ENCODE measurements around the gene MIPOL1. TPM values are rescaled to one million over a fixed set of nuclear protein-coding genes. Genes with fewer than 3 reads are reported as not detected.

The MIPOL1 gene
- total and polyA plus RNA-seq, 2 of the 4 experiments (the other 2 are of a cell fraction): 2.7 to 5.9 TPM

- in situ Hi-C loops (cut with MboI; ENCODE audit: low sequenced_read_pairs): no loop called here
- H3K14ac ChIP-seq (replicated peaks; ENCODE audit: low read depth, low read length): no peak overlapping the region
- H3K56ac ChIP-seq (ENCODE audit: extremely low read depth, insufficient read depth, low read length): no peak overlapping the region
- H2AK5ac ChIP-seq (ENCODE audit: low read depth, low read length): no peak overlapping the region
- DNase-seq (peak; percentile 33), ATAC-seq (ENCODE audit: low read depth) (peak; percentile 40; the same call in 1 of the 2 replicates)
- TF ChIP-seq CEBPB (IDR thresholded peaks at IDR 0.05; ENCODE audit: low read depth, low read length): peak; percentile 59
- TF ChIP-seq NFE2L2 (IDR thresholded peaks at IDR 0.05; ENCODE audit: low read depth, low read length): no peak
- H3K23ac ChIP-seq (ENCODE audit: low read depth, low read length): no peak overlapping the region
- BruUV-seq (replicated peaks): no TSS peak
- H2AK9ac ChIP-seq (replicated peaks; ENCODE audit: low read depth, low read length, poor library complexity): no peak overlapping the region
- H3K4me3 ChIP-seq (ENCODE audit: insufficient read depth, low read depth, low read length): no peak overlapping the region
- no peak overlapping the region for H3K4me2 ChIP-seq (ENCODE audit: low read depth, low read length)
- H3K27me3 ChIP-seq (ENCODE audit: control insufficient read depth, insufficient read depth, low read length): no peaks in the 10 kb centered on the region
- no peak overlapping the region for H4K91ac ChIP-seq (ENCODE audit: insufficient read depth, low read depth, low read length)
- no peak overlapping the region for H4K8ac ChIP-seq (ENCODE audit: low read depth in 2 of 2, low read length in 2 of 2)
- no CpG with 5 or more reads among the region's 2 CpGs for WGBS, 2 experiments (ENCODE audit: extremely low coverage in 2 of 2, insufficient read length in 1 of 2)
- H3K36me3 ChIP-seq (ENCODE audit: control insufficient read depth, insufficient read depth, low read length): no peaks in the 10 kb centered on the region
- H2AFZ ChIP-seq (replicated peaks; ENCODE audit: low read length, poor library complexity): no peak overlapping the region
- no peak overlapping the region for H3K18ac ChIP-seq (ENCODE audit: low read depth, low read length)
- H4K5ac ChIP-seq (ENCODE audit: low read depth, low read length): no peak overlapping the region
- H2BK15ac ChIP-seq (ENCODE audit: low read depth, low read length): no peak overlapping the region
- intact Hi-C loops (cut with micrococcal nuclease): no loop called here
- no peak overlapping the region for H2BK120ac ChIP-seq (ENCODE audit: low read depth, low read length)
- CTCF ChIA-PET: interaction anchor here (0.7 kb wide), 1 partner anchor 10 kb away, joined by 3 read pairs; no protein-coding TSS in a partner anchor
- no peaks in the 10 kb centered on the region for H3K4me1 ChIP-seq (ENCODE audit: control insufficient read depth, insufficient read depth, low read length)
- H3K9ac ChIP-seq (ENCODE audit: low read depth, low read length): no peak overlapping the region
- H2BK20ac ChIP-seq (ENCODE audit: low read depth, low read length): no peak overlapping the region
- H3K4ac ChIP-seq (ENCODE audit: low read depth, low read length): no peak overlapping the region
- H3K9me3 ChIP-seq (ENCODE audit: control insufficient read depth, insufficient read depth, low read length): no peaks in the 10 kb centered on the region
- H3K27ac ChIP-seq (ENCODE audit: insufficient read depth, low read length): no peak overlapping the region
- POLR2A ChIA-PET (ENCODE audit: unreplicated experiment): no interaction called here
- H4K20me1 ChIP-seq (ENCODE audit: insufficient read depth, low read length): no peaks in the 10 kb centered on the region
- no peaks in the 10 kb centered on the region for H3K79me1 ChIP-seq (ENCODE audit: low read depth in 1 of 2, low read length in 2 of 2)
- dilution Hi-C loops (cut with HindIII; ENCODE audit: low sequenced_read_pairs, unreplicated experiment): no loop called here
- no peaks in the 10 kb centered on the region for H3K9me1 ChIP-seq (ENCODE audit: insufficient read depth, low read length)
- no peak overlapping the region for H2BK5ac ChIP-seq (ENCODE audit: low read depth, low read length, poor library complexity, severe bottlenecking)
Measured at GRCh38 chr14:37493606-37494005, 295.9 kb downstream of the MIPOL1 start.
